DND-41 (cell line): ENCODE measurements around the gene IL20RA.

Source experiments
- EZH2 ChIP-seq: IDR thresholded peaks from 3 replicates; pipeline ENCODE4 v1.6.1; 2012; ENCODE audit warnings: borderline replicate concordance, low read depth, mild to moderate bottlenecking, moderate library complexity, low read length, inconsistent platforms; ENCODE audit not compliant: severe bottlenecking
- TF ChIP-seq, protein P1 (sequence below): IDR thresholded peaks from 2 replicates; pipeline ENCODE4 v1.5.1; 2012; ENCODE audit warnings: borderline replicate concordance, low read length, moderate library complexity, mild to moderate bottlenecking; ENCODE audit not compliant: poor library complexity, severe bottlenecking; ENCODE audit errors: extremely low read depth

DNA sequence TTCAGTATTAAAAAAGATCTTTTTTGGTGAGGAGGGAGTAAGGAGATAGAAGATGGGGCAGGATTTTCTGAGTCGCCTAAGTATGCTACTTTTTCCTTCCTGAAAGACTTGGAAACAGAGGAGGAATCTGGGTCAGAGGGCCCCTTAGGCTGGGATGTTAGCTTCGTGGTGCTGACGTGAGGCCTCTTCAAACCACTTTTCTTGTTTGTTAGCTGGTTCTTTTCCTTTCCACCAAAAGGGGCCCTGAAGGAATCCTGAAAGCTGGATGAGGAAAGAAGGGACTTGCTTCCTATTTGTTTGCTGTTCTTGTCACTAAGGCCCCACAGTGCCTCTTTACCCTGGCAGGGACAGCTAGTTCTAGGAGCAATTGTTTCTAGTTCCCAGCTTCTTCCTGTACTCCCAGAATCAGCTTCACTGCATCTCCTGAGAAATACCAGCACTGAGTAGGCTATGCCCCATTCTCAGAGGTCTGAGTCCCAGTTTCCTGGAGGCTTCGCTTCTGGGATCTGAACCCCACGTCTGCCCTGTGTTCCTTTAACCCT, 2.2 kb upstream of the IL20RA start:
- TF ChIP-seq EZH2: no peak
- TF ChIP-seq, protein P1, sequence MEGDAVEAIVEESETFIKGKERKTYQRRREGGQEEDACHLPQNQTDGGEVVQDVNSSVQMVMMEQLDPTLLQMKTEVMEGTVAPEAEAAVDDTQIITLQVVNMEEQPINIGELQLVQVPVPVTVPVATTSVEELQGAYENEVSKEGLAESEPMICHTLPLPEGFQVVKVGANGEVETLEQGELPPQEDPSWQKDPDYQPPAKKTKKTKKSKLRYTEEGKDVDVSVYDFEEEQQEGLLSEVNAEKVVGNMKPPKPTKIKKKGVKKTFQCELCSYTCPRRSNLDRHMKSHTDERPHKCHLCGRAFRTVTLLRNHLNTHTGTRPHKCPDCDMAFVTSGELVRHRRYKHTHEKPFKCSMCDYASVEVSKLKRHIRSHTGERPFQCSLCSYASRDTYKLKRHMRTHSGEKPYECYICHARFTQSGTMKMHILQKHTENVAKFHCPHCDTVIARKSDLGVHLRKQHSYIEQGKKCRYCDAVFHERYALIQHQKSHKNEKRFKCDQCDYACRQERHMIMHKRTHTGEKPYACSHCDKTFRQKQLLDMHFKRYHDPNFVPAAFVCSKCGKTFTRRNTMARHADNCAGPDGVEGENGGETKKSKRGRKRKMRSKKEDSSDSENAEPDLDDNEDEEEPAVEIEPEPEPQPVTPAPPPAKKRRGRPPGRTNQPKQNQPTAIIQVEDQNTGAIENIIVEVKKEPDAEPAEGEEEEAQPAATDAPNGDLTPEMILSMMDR: no peak
